Heart right ventricle (tissue), 16 donors: ENCODE measurements around the gene MAP7D3. TPM values are rescaled to one million over a fixed set of nuclear protein-coding genes. Genes with fewer than 3 reads are reported as not detected.

Source experiments
- ATAC-seq, 8 donors: fragments of 200-7000 bp; cut with Tn5 transposase; one replicate each; pipeline ENCODE4 v1.9.1; 2020; ENCODE audit warnings: mild to moderate bottlenecking in 8 of 8, moderate library complexity in 8 of 8, moderate number of reproducible peaks in 1 of 8
- DNase-seq, 2 donors: peaks; one replicate each; pipeline ENCODE4 v3.0.0-alpha.2; 2020
- H3K27ac ChIP-seq, 10 donors: fragments of 200-600 bp; sonication (generic) in 2 of 10; one replicate each; pipeline versions ENCODE4 v1.5.0 to v1.8.0; 2020 to 2022; ENCODE audit warnings: mild to moderate bottlenecking in 3 of 10
- H3K27me3 ChIP-seq, 7 donors: fragments of 200-600 bp; one replicate each; pipeline ENCODE4 v1.8.0; 2021 to 2022; ENCODE audit warnings: mild to moderate bottlenecking in 2 of 7
- H3K36me3 ChIP-seq, 9 donors: fragments of 200-600 bp; sonication (generic) in 1 of 9; one replicate each; pipeline versions ENCODE4 v1.5.0 to v1.8.0; 2020 to 2022; ENCODE audit warnings: mild to moderate bottlenecking in 2 of 9
- H3K4me1 ChIP-seq, 9 donors: fragments of 200-600 bp; sonication (generic) in 1 of 9; one replicate each; pipeline versions ENCODE4 v1.5.0 to v1.8.0; 2020 to 2022; ENCODE audit warnings: mild to moderate bottlenecking in 4 of 9
- H3K4me3 ChIP-seq, 10 donors: fragments of 200-600 bp; sonication (generic) in 2 of 10; one replicate each; pipeline versions ENCODE4 v1.5.0 to v1.8.0; 2020 to 2022; ENCODE audit warnings: mild to moderate bottlenecking in 7 of 10, moderate library complexity in 2 of 10
- H3K9me3 ChIP-seq, 11 donors: fragments of 200-600 bp in 10 of 11; sonication (generic) in 2 of 11; one replicate each; pipeline versions ENCODE4 v1.5.0 to v1.8.0; 2013 to 2022; ENCODE audit warnings: mild to moderate bottlenecking in 2 of 11, control low read depth in 1 of 11, moderate library complexity in 1 of 11
- CTCF ChIP-seq, 9 donors: fragments of 200-600 bp; sonication (generic) in 2 of 9; IDR thresholded peaks; one replicate each; pipeline versions ENCODE4 v1.5.0 to v1.8.0; 2021 to 2022; ENCODE audit warnings: antibody characterized with exemption in 9 of 9, mild to moderate bottlenecking in 5 of 9, moderate library complexity in 1 of 9
- WGBS, 2 donors: extraction: QIAGEN DNeasy Blood & Tissue Kit; methylation state at CpG; one replicate each; pipeline ENCODE4 v1.1.7; 2013; ENCODE audit warnings: inconsistent platforms in 1 of 2; 5-methylcytosine and 5-hydroxymethylcytosine counted together
- intact Hi-C, 10 donors: fragments of 100-400 bp; cut with DNase I; formaldehyde crosslinking; loops; one replicate each; pipeline versions ENCODE4 v1.11.1 to v1.14.2; 2022
- polyA plus RNA-seq, 2 donors: library from polyadenylated mRNA; stranded (reverse); fragments of 200-250 nt; gene quantifications; one replicate each; pipeline ENCODE4 v1.2.3, GENCODE V29; 2013
- total RNA-seq, 10 donors: library from RNA; stranded (reverse); fragmentation: NEBNext Ultra II Directional in 3 of 10; extraction: Animal tissue kit (Norgen Biotek cat#: 25700) in 3 of 10; gene quantifications; one replicate each; pipeline versions ENCODE4 v1.2.1 to v1.2.4, GENCODE V29; 2021 to 2023
- donor health status: Arrhythmogenic right ventricular cardiomyopathy.
- donor health status: ischemic (EF 13 %, LVEDD 7.1; RV severe dilation, severe dysfunction).
- donor health status: healthy with polysubstance abuse.
- donor health status: DM: no; HTN: yes; CAD: no.
- donor health status: DM: no; HTN: no; CAD: no.
- donor health status: ischemic (EF 25% LVEDD 6.9; RV normal size, moderate dysfunction).
- donor health status: ischemic (EF 25% LVEDD 5.7; RV mildly dilated, moderate dysfunction).
- donor health status: healthy.
- donor health status: DM: yes; HTN: yes; CAD: no.
- donor health status: Ischemic cardiomyopathy.
- donor health status: ischemic (EF 35%, LVEDD 5.7; RV mildly dilated, moderate dysfunction).
- donor health status: nonischemic (EF 11% LVEDD 7.7; RV severe dilation, severe dysfunction).
- donor health status: DM: yes; HTN: yes; CAD: no.
- donor health status: PGD.
- donor health status: ischemic (EF 29% LVEDD 5.4; RV normal size, mild dysfunction).
- donor health status: nonischemic (EF 23%, LVEDD 6.1; RV moderate dilation, normal function).

MAP7D3 gene
- total and polyA plus RNA-seq, 12 donors = 8.1 to 16.2 (median 14.0) TPM

DNA sequence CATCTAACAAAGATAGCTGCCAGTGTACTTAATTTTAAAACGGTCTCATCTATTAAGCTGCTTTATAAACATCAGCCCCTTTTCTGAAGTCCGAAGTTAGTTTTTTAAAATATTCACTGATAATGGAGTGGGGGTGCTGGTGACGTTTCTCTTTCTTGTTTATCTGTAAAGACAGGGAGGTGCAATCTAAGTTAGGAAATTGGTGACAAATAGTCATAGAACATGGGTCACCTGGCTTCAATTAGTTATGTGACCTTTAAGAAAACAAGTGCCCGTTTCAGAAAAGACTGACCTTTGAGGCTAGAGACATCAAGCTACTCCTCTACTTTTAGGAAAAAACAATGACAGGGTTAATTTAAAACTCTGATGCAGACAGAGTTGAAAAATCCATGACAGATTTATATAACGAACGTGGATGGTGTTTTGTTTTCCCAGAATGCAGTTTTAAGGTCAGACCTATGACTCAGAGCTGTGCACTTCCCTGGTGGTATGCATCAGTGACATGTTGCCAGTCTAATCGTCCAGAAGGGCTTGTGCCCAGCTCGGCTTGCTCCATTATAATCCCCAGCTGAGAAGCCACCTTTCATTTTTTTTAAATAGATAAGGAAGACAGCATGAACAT, 65.7 kb downstream of the MAP7D3 start:
- no peak for TF ChIP-seq CTCF (IDR thresholded peaks at IDR 0.05)
- 9 to 11% methylated on average over 8 of the region's 8 CpGs for WGBS, 2 donors
- H3K4me3 ChIP-seq = peak overlapping the region in 3 of 10 donors; percentile 5 to 8 (median 7)
- H3K36me3 ChIP-seq = no peaks in the 10 kb centered on the region
- peak overlapping the region; percentile 57 to 85 (median 78) for H3K27ac ChIP-seq
- ATAC-seq = peak in 7 of 8 donors; percentile 57 to 92 (median 86)
- peaks cover 4 to 93% (median 39%) of the 10 kb centered on the region in 9 donors for H3K4me1 ChIP-seq
- no peaks in the 10 kb centered on the region for H3K9me3 ChIP-seq
- peaks cover 0 to 34% (median 0%) of the 10 kb centered on the region in 7 donors for H3K27me3 ChIP-seq
- intact Hi-C loops = no loop called here
- DNase-seq = no peak

GRCh38 chrX:136183917-136184316, 67.3 kb downstream of the MAP7D3 start:
- DNase-seq (no peak), ATAC-seq (no peak)
- Histone ChIP-seq H3K4me1 (peaks cover 2 to 85% (median 25%) of the 10 kb centered on the region in 9 donors), H3K4me3 (peak overlapping the region in 2 of 10 donors; percentile 11 to 13), H3K36me3 (no peaks in the 10 kb centered on the region), H3K27ac (peak overlapping the region; percentile 22 to 85 (median 78)), H3K27me3 (peaks cover 0 to 34% (median 0%) of the 10 kb centered on the region in 7 donors), H3K9me3 (no peaks in the 10 kb centered on the region)
- WGBS, 2 donors = 22 to 23% methylated on average over 1 of the region's 1 CpG
- intact Hi-C loops = no loop called here
- TF ChIP-seq CTCF (IDR thresholded peaks at IDR 0.05) = no peak

DNA sequence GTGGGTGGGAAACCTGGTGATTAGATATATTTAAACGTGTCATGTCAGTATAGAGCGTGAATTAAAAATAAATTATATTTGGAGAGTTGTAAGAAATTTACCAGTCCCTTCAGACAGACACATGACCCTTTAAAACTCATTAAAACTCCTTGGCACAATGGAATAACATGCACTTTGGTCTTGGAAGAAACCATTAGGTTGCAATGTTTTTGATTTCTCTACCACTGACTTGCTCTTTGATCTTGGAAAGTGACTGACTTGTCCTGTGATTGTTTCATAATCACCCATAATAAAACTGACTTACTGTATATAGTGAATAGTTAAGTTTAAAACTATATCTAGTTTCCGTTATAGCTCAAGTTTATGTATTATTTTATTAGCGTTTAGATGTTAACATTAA, 68.0 kb downstream of the MAP7D3 start:
- H3K4me1 ChIP-seq = peaks cover 0 to 83% (median 18%) of the 10 kb centered on the region in 9 donors
- TF ChIP-seq CTCF (IDR thresholded peaks at IDR 0.05) = no peak
- DNase-seq (no peak), ATAC-seq (no peak)
- H3K9me3 ChIP-seq = no peaks in the 10 kb centered on the region
- 74% methylated on average over 4 of the region's 4 CpGs for WGBS, 2 donors
- intact Hi-C loops = no loop called here
- peaks cover 0 to 34% (median 0%) of the 10 kb centered on the region in 7 donors for H3K27me3 ChIP-seq
- peaks cover 0 to 1% (median 0%) of the 10 kb centered on the region in 9 donors for H3K36me3 ChIP-seq
- peak overlapping the region in 7 of 10 donors; percentile 57 to 85 (median 81) for H3K27ac ChIP-seq
- H3K4me3 ChIP-seq = no peak overlapping the region

GRCh38 chrX:136182414-136182813, 68.8 kb downstream of the MAP7D3 start:
- H3K36me3 ChIP-seq = peaks cover 0 to 9% (median 0%) of the 10 kb centered on the region in 9 donors
- peak overlapping the region in 5 of 10 donors; percentile 80 to 85 (median 83) for H3K27ac ChIP-seq
- WGBS, 2 donors = 52 to 57% methylated on average over 3 of the region's 3 CpGs
- H3K9me3 ChIP-seq = no peaks in the 10 kb centered on the region
- H3K4me3 ChIP-seq = no peak overlapping the region
- peaks cover 0 to 29% (median 0%) of the 10 kb centered on the region in 7 donors for H3K27me3 ChIP-seq
- ATAC-seq (no peak), DNase-seq (no peak)
- H3K4me1 ChIP-seq = peaks cover 0 to 85% (median 23%) of the 10 kb centered on the region in 9 donors
- intact Hi-C loops = no loop called here
- TF ChIP-seq CTCF (IDR thresholded peaks at IDR 0.05) = no peak
